HCT116 (cell line): Measurements from ENCODE around the gene IL26. TPM values are rescaled to one million over a fixed set of nuclear protein-coding genes. Genes with fewer than 3 reads are reported as not detected.
A peak's percentile ranks its signal among the peaks of the same experiment; 100 is the strongest.

Experiments
- ATAC-seq: fragments of 200-7000 bp; cut with Tn5 transposase; 2 replicates; pipeline ENCODE4 v1.9.1; 2020; ENCODE audit warnings: mild to moderate bottlenecking, moderate library complexity
- BruUV-seq: library from RNA; stranded (reverse); fragments of 400-500 nt; replicated peaks from 2 replicates; lab custom pipeline; 2021; lab: Mats Ljungman, UMichigan
- CTCF ChIA-PET: fragments of 300-600 bp; sonication (Branson Sonifier 250); formaldehyde crosslinking; loops from one replicate; lab custom pipeline; 2021; ENCODE audit warnings: antibody characterized with exemption; lab: Charles Lee
- POLR2A ChIA-PET: fragments of 300-600, 350-600 bp; sonication (Branson Sonifier 250); formaldehyde crosslinking; loops from one replicate; lab custom pipeline; 2021; ENCODE audit warnings: antibody characterized with exemption; lab: Charles Lee
- RAD21 ChIA-PET, 2 experiments: fragments of 300-600 bp; sonication (Branson Sonifier 250); formaldehyde crosslinking; loops; one replicate each; lab custom pipeline; 2023; ENCODE audit warnings: low total read pairs in 2 of 2; ENCODE audit not compliant: uncharacterized antibody in 2 of 2, unreplicated experiment in 2 of 2, low non-redundant PET in 1 of 2; lab: Charles Lee
- DNase-seq: peaks from one replicate; pipeline ENCODE4 v3.0.0-alpha.2; 2010; ENCODE audit warnings: low read depth, low spot score
- H2AFZ ChIP-seq: fragments of 200-600 bp; shearing (Covaris generic), sonication (generic); 2 replicates; pipeline ENCODE4 v1.6.1; 2017; ENCODE audit warnings: low read depth, mixed run types, mixed read lengths, antibody characterized with exemption, low read length; ENCODE audit not compliant: poor library complexity, severe bottlenecking
- H3K27ac ChIP-seq: 2 replicates; pipeline ENCODE4 v1.5.1; 2012; ENCODE audit warnings: low read depth, low read length
- H3K27me3 ChIP-seq: fragments of 200-600 bp; sonication (generic); 2 replicates; pipeline ENCODE4 v1.6.1; 2016; ENCODE audit warnings: mixed run types, low read length, mixed read lengths; ENCODE audit not compliant: insufficient read depth
- H3K36me3 ChIP-seq, 2 experiments: fragments of 200-500 bp in 1 of 2; fragments of 200-600 bp in 1 of 2; sonication (Bioruptor generic) in 1 of 2; sonication (generic) in 1 of 2; 2 replicates each; pipeline versions ENCODE4 v1.5.1 to v1.6.1; 2014 to 2016; ENCODE audit warnings: low read length in 2 of 2, inconsistent platforms in 1 of 2, mixed read lengths in 1 of 2, mixed run types in 1 of 2; ENCODE audit not compliant: insufficient read depth in 2 of 2, control insufficient read depth in 1 of 2
- H3K4me1 ChIP-seq, 2 experiments: fragments of 200-600 bp in 1 of 2; sonication (generic) in 1 of 2; 2 replicates each; pipeline versions ENCODE4 v1.5.1 to v1.6.1; 2012 to 2017; ENCODE audit warnings: low read length in 2 of 2, inconsistent platforms in 1 of 2, mild to moderate bottlenecking in 1 of 2, mixed read lengths in 1 of 2, mixed run types in 1 of 2, moderate library complexity in 1 of 2; ENCODE audit not compliant: insufficient read depth in 2 of 2, control insufficient read depth in 1 of 2
- H3K4me2 ChIP-seq: fragments of 200-600 bp; sonication (generic); 2 replicates; pipeline ENCODE4 v1.6.1; 2017; ENCODE audit warnings: mixed run types, low read length, mixed read lengths
- H3K4me3 ChIP-seq, 2 experiments: fragments of 200-600 bp in 1 of 2; sonication (generic) in 1 of 2; replicated peaks in 1 of 2; 2 replicates each; pipeline ENCODE4 v1.5.1; 2011 to 2016; ENCODE audit warnings: low read length in 2 of 2, control low read depth in 1 of 2, low read depth in 1 of 2, mild to moderate bottlenecking in 1 of 2, mixed read lengths in 1 of 2, mixed run types in 1 of 2
- H3K79me2 ChIP-seq: fragments of 200-600 bp; sonication (generic); 2 replicates; pipeline ENCODE4 v1.6.1; 2017; ENCODE audit warnings: mild to moderate bottlenecking, mixed run types, low read length, moderate library complexity, mixed read lengths; ENCODE audit not compliant: insufficient read depth
- H3K9ac ChIP-seq: fragments of 200-600 bp; sonication (generic); 2 replicates; pipeline ENCODE4 v1.6.1; 2016; ENCODE audit warnings: low read length, mixed read lengths
- H3K9me2 ChIP-seq: fragments of 200-600 bp; sonication (generic), shearing (Covaris generic); 2 replicates; pipeline ENCODE4 v1.6.1; 2017; ENCODE audit warnings: mixed run types, mild to moderate bottlenecking, moderate library complexity; ENCODE audit not compliant: insufficient read depth
- H3K9me3 ChIP-seq, 2 experiments: fragments of 200-500 bp in 1 of 2; fragments of 200-600 bp in 1 of 2; sonication (Bioruptor generic) in 1 of 2; sonication (generic) in 1 of 2; 2 replicates each; pipeline ENCODE4 v1.6.1; 2014 to 2017; ENCODE audit warnings: low read length in 2 of 2, mixed read lengths in 2 of 2, inconsistent platforms in 1 of 2, low read depth in 1 of 2, mild to moderate bottlenecking in 1 of 2, mixed run types in 1 of 2, moderate library complexity in 1 of 2; ENCODE audit not compliant: control insufficient read depth in 1 of 2, insufficient read depth in 1 of 2
- H4K20me1 ChIP-seq: fragments of 200-600 bp; sonication (generic), shearing (Covaris generic); 2 replicates; pipeline ENCODE4 v1.6.1; 2017; ENCODE audit warnings: mixed run types, mild to moderate bottlenecking, moderate library complexity; ENCODE audit not compliant: insufficient read depth
- RAD21 ChIP-seq: IDR thresholded peaks from 2 replicates; pipeline ENCODE4 v1.6.1; 2012; ENCODE audit warnings: low read depth, mild to moderate bottlenecking
- intact Hi-C: fragments of 100-400 bp; cut with micrococcal nuclease; formaldehyde crosslinking; loops from 2 replicates; pipeline ENCODE4 v1.10.0; 2022
- total RNA-seq: library from RNA; stranded (reverse); gene quantifications from one replicate; pipeline ENCODE4 v1.2.1, GENCODE V29; 2021; ENCODE audit not compliant: unreplicated experiment
- TF ChIP-seq, protein P1 (sequence below), 3 experiments: fragments of 200-600 bp in 1 of 3; sonication (generic) in 1 of 3; IDR thresholded peaks in 2 of 3; conservative IDR thresholded peaks in 1 of 3; 2 replicates each; pipeline ENCODE4 v1.5.1; 2012 to 2017; ENCODE audit warnings: low read depth in 2 of 3, low read length in 2 of 3, antibody characterized with exemption in 1 of 3, borderline replicate concordance in 1 of 3, control low read depth in 1 of 3, mild to moderate bottlenecking in 1 of 3, mixed read lengths in 1 of 3, mixed run types in 1 of 3, moderate library complexity in 1 of 3; ENCODE audit not compliant: insufficient read depth in 1 of 3
- TF ChIP-seq, protein P2 (sequence below): IDR thresholded peaks from 2 replicates; pipeline ENCODE4 v1.6.1; 2012; ENCODE audit warnings: low read depth

IL26 gene
- total RNA-seq, 1 experiment from 2014 or later: not detected

DNA sequence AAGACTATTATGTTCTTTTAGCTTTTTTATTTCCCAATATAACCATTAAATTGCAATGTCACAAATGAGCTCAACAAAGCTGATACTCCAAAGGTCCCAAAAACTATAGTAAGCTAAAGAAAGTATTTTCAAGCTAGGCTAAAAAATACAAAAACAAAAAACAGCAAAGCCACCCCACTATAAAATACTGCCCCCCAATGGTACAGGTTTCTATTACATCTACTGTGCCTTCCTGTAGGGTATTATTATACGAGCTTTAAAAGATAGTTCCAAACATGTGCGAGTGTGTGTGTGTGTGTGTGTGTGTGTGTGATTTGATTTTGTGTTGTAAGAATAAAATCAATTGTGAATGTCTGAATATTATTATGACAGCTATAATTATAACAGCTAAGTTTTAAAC is 67.2 kb downstream of the IL26 start:
- no TSS peak for BruUV-seq

More for the DNA sequence above, 67.2 kb downstream of the IL26 start:
- H3K36me3 ChIP-seq: no peaks in the 10 kb centered on the region
- CTCF ChIA-PET: interaction anchor here (0.6 to 2.4 kb wide), 25 partner anchors 10 to 803 kb away, joined by 3 to 19 read pairs (median 4); no protein-coding TSS in a partner anchor
- ATAC-seq (peak; percentile 72), DNase-seq (peak; percentile 40)
- no peaks in the 10 kb centered on the region for H3K9me3 ChIP-seq
- intact Hi-C loops: loop anchor here (2.0 kb wide), 1 partner anchor 158 kb away; no protein-coding TSS in a partner anchor
- no peak overlapping the region for H3K4me3 ChIP-seq
- no peaks in the 10 kb centered on the region for H3K9me2 ChIP-seq
- TF ChIP-seq, protein P1, sequence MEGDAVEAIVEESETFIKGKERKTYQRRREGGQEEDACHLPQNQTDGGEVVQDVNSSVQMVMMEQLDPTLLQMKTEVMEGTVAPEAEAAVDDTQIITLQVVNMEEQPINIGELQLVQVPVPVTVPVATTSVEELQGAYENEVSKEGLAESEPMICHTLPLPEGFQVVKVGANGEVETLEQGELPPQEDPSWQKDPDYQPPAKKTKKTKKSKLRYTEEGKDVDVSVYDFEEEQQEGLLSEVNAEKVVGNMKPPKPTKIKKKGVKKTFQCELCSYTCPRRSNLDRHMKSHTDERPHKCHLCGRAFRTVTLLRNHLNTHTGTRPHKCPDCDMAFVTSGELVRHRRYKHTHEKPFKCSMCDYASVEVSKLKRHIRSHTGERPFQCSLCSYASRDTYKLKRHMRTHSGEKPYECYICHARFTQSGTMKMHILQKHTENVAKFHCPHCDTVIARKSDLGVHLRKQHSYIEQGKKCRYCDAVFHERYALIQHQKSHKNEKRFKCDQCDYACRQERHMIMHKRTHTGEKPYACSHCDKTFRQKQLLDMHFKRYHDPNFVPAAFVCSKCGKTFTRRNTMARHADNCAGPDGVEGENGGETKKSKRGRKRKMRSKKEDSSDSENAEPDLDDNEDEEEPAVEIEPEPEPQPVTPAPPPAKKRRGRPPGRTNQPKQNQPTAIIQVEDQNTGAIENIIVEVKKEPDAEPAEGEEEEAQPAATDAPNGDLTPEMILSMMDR (IDR thresholded peaks at IDR 0.05 in 2 of 3, conservative IDR thresholded peaks at IDR 0.05 in 1 of 3; ENCODE audit: borderline replicate concordance in 1 of 3, insufficient read depth in 1 of 3, low read depth in 2 of 3, low read length in 2 of 3): peak; percentile 57 to 76 (median 60); a peak in 5 of 6 replicates
- peak; percentile 66 for TF ChIP-seq RAD21
- TF ChIP-seq, protein P2, sequence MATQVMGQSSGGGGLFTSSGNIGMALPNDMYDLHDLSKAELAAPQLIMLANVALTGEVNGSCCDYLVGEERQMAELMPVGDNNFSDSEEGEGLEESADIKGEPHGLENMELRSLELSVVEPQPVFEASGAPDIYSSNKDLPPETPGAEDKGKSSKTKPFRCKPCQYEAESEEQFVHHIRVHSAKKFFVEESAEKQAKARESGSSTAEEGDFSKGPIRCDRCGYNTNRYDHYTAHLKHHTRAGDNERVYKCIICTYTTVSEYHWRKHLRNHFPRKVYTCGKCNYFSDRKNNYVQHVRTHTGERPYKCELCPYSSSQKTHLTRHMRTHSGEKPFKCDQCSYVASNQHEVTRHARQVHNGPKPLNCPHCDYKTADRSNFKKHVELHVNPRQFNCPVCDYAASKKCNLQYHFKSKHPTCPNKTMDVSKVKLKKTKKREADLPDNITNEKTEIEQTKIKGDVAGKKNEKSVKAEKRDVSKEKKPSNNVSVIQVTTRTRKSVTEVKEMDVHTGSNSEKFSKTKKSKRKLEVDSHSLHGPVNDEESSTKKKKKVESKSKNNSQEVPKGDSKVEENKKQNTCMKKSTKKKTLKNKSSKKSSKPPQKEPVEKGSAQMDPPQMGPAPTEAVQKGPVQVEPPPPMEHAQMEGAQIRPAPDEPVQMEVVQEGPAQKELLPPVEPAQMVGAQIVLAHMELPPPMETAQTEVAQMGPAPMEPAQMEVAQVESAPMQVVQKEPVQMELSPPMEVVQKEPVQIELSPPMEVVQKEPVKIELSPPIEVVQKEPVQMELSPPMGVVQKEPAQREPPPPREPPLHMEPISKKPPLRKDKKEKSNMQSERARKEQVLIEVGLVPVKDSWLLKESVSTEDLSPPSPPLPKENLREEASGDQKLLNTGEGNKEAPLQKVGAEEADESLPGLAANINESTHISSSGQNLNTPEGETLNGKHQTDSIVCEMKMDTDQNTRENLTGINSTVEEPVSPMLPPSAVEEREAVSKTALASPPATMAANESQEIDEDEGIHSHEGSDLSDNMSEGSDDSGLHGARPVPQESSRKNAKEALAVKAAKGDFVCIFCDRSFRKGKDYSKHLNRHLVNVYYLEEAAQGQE: no peak
- H2AFZ ChIP-seq: no peak overlapping the region
- no peaks in the 10 kb centered on the region for H3K79me2 ChIP-seq
- H3K9ac ChIP-seq: no peak overlapping the region
- POLR2A ChIA-PET: no interaction called here
- H3K4me2 ChIP-seq: no peak overlapping the region
- peaks cover 0 to 5% of the 10 kb centered on the region in 2 experiments; a peak in 1 of 4 replicates for H3K4me1 ChIP-seq
- RAD21 ChIA-PET: interaction anchor here (0.6 to 0.7 kb wide), 2 partner anchors 45 to 118 kb away, joined by 3 to 4 read pairs; no protein-coding TSS in a partner anchor
- no peak overlapping the region for H3K27ac ChIP-seq
- H4K20me1 ChIP-seq: no peaks in the 10 kb centered on the region
- H3K27me3 ChIP-seq: no peaks in the 10 kb centered on the region
